Mesodermal cell (in vitro differentiated cells): Measurements from ENCODE around the gene FBXO2.

ENCODE experiments used
- H3K27ac ChIP-seq: 2 replicates; pipeline ENCODE4 v1.7.0; 2013; ENCODE audit warnings: mild to moderate bottlenecking, low read depth, low read length, moderate library complexity; ENCODE audit not compliant: severe bottlenecking
- H3K36me3 ChIP-seq: 2 replicates; pipeline ENCODE4 v1.7.1; 2013; ENCODE audit warnings: mild to moderate bottlenecking, low read length, moderate library complexity; ENCODE audit not compliant: control insufficient read depth, insufficient read depth
- H3K4me1 ChIP-seq: one replicate; pipeline ENCODE4 v1.7.1; 2013; ENCODE audit warnings: mild to moderate bottlenecking, low read length; ENCODE audit not compliant: insufficient read depth, control insufficient read depth, poor library complexity, severe bottlenecking
- H3K4me3 ChIP-seq: 2 replicates; pipeline ENCODE4 v1.7.0; 2013; ENCODE audit warnings: low read length, control low read depth, mild to moderate bottlenecking; ENCODE audit not compliant: insufficient read depth, poor library complexity, severe bottlenecking; ENCODE audit errors: extremely low read depth
- H3K9me3 ChIP-seq: 2 replicates; pipeline ENCODE4 v1.7.1; 2013; ENCODE audit warnings: mild to moderate bottlenecking, low read length, moderate library complexity; ENCODE audit not compliant: control insufficient read depth
- WGBS, 2 experiments: methylation state at CpG; one replicate each; pipeline ENCODE4 v1.1.5; 2013; ENCODE audit warnings: missing lambda C conversion rate in 2 of 2; ENCODE audit not compliant: insufficient coverage in 2 of 2; 5-methylcytosine and 5-hydroxymethylcytosine counted together

Gene FBXO2

GRCh38 chr1:11651017-11651416, 3.2 kb downstream of the FBXO2 start:
- no peak overlapping the region for H3K27ac ChIP-seq
- no peak overlapping the region for H3K4me3 ChIP-seq
- no peaks in the 10 kb centered on the region for H3K36me3 ChIP-seq
- 76 to 86% methylated on average over 3 to 4 of the region's 4 CpGs for WGBS, 2 experiments
- no peaks in the 10 kb centered on the region for H3K9me3 ChIP-seq
- no peaks in the 10 kb centered on the region for H3K4me1 ChIP-seq

GRCh38 chr1:11650331-11650991, 3.8 kb downstream of the FBXO2 start:
- no peak overlapping the region for H3K4me3 ChIP-seq

GRCh38 chr1:11649624-11650330, 4.5 kb downstream of the FBXO2 start:
- H3K36me3 ChIP-seq: no peaks in the 10 kb centered on the region
- H3K27ac ChIP-seq: no peak overlapping the region
- no peak overlapping the region for H3K4me3 ChIP-seq
- 40 to 46% methylated on average over 11 to 20 of the region's 21 CpGs for WGBS, 2 experiments
- no peaks in the 10 kb centered on the region for H3K4me1 ChIP-seq
- no peaks in the 10 kb centered on the region for H3K9me3 ChIP-seq

More at GRCh38 chr1:11650331-11650991, 3.8 kb downstream of the FBXO2 start:
- 10 to 11% methylated on average over 39 of the region's 47 CpGs for WGBS, 2 experiments
- no peaks in the 10 kb centered on the region for H3K36me3 ChIP-seq
- H3K27ac ChIP-seq: no peak overlapping the region
- no peaks in the 10 kb centered on the region for H3K4me1 ChIP-seq
- no peaks in the 10 kb centered on the region for H3K9me3 ChIP-seq

GRCh38 chr1:11649237-11649623, 5.0 kb downstream of the FBXO2 start:
- H3K4me1 ChIP-seq: no peaks in the 10 kb centered on the region
- H3K36me3 ChIP-seq: no peaks in the 10 kb centered on the region
- WGBS, 2 experiments: 37 to 39% methylated on average over 3 to 6 of the region's 9 CpGs
- H3K4me3 ChIP-seq: no peak overlapping the region
- no peak overlapping the region for H3K27ac ChIP-seq
- no peaks in the 10 kb centered on the region for H3K9me3 ChIP-seq

GRCh38 chr1:11648732-11649158, 5.5 kb downstream of the FBXO2 start:
- H3K9me3 ChIP-seq: no peaks in the 10 kb centered on the region
- no peaks in the 10 kb centered on the region for H3K36me3 ChIP-seq
- no peak overlapping the region for H3K27ac ChIP-seq
- H3K4me1 ChIP-seq: no peaks in the 10 kb centered on the region
- 7 to 16% methylated on average over 9 to 13 of the region's 30 CpGs for WGBS, 2 experiments
- H3K4me3 ChIP-seq: no peak overlapping the region

GRCh38 chr1:11648039-11648438, 6.2 kb downstream of the FBXO2 start:
- Histone ChIP-seq H3K4me1 (no peaks in the 10 kb centered on the region), H3K4me3 (no peak overlapping the region), H3K9me3 (no peaks in the 10 kb centered on the region), H3K36me3 (no peaks in the 10 kb centered on the region), H3K27ac (no peak overlapping the region)
- WGBS, 2 experiments: 66 to 76% methylated on average over 4 to 5 of the region's 6 CpGs

- H3K27ac ChIP-seq: no peak overlapping the region
- H3K36me3 ChIP-seq: no peaks in the 10 kb centered on the region
- 87 to 89% methylated on average over 5 of the region's 7 CpGs for WGBS, 2 experiments
- H3K4me3 ChIP-seq: no peak overlapping the region
- H3K9me3 ChIP-seq: no peaks in the 10 kb centered on the region
- no peaks in the 10 kb centered on the region for H3K4me1 ChIP-seq
Measured at GRCh38 chr1:11647333-11647732, 6.9 kb downstream of the FBXO2 start.

- H3K4me3 ChIP-seq: no peak overlapping the region
- no peaks in the 10 kb centered on the region for H3K4me1 ChIP-seq
- no peak overlapping the region for H3K27ac ChIP-seq
- no peaks in the 10 kb centered on the region for H3K36me3 ChIP-seq
- 87 to 95% methylated on average over 8 to 9 of the region's 9 CpGs for WGBS, 2 experiments
- no peaks in the 10 kb centered on the region for H3K9me3 ChIP-seq
Measured at GRCh38 chr1:11646317-11646716, 7.9 kb downstream of the FBXO2 start.

- WGBS, 2 experiments: 28 to 47% methylated on average over 5 to 6 of the region's 8 CpGs
- no peaks in the 10 kb centered on the region for H3K4me1 ChIP-seq
- H3K27ac ChIP-seq: no peak overlapping the region
- H3K9me3 ChIP-seq: no peaks in the 10 kb centered on the region
- H3K4me3 ChIP-seq: no peak overlapping the region
- H3K36me3 ChIP-seq: no peaks in the 10 kb centered on the region
Measured at GRCh38 chr1:11645670-11646265, 8.5 kb downstream of the FBXO2 start.

- Histone ChIP-seq H3K4me1 (no peaks in the 10 kb centered on the region), H3K36me3 (no peaks in the 10 kb centered on the region), H3K27ac (no peak overlapping the region), H3K4me3 (no peak overlapping the region), H3K9me3 (no peaks in the 10 kb centered on the region)
- WGBS, 2 experiments: 87 to 100% methylated on average over 2 to 5 of the region's 5 CpGs
Measured at GRCh38 chr1:11645270-11645669, 9.0 kb downstream of the FBXO2 start.

GRCh38 chr1:11643782-11644181, 10.4 kb downstream of the FBXO2 start:
- WGBS, 2 experiments: 69 to 70% methylated on average over 4 of the region's 5 CpGs

More at GRCh38 chr1:11643782-11644181, 10.4 kb downstream of the FBXO2 start:
- Histone ChIP-seq H3K27ac (no peak overlapping the region), H3K9me3 (no peaks in the 10 kb centered on the region), H3K4me3 (no peak overlapping the region), H3K36me3 (no peaks in the 10 kb centered on the region), H3K4me1 (no peaks in the 10 kb centered on the region)
